K562 (cell line): ENCODE measurements around the gene MED15. TPM values are rescaled to one million over a fixed set of nuclear protein-coding genes. Genes with fewer than 3 reads are reported as not detected.
A peak's percentile ranks its signal among the peaks of the same experiment; 100 is the strongest.

Experiments used
- MYC ChIP-seq, 2 experiments: fragments of 250-450 bp in 1 of 2; sonication (Bioruptor Pico) in 1 of 2; IDR thresholded peaks; 2 replicates each; pipeline versions ENCODE4 v1.5.1 to v1.6.1; 2012 to 2021; ENCODE audit warnings: low read depth in 2 of 2, borderline replicate concordance in 1 of 2, improper control_type of control experiment in 1 of 2, low read length in 1 of 2, mild to moderate bottlenecking in 1 of 2, moderate library complexity in 1 of 2
- NR4A1 ChIP-seq, 2 experiments: fragments of 250-450 bp in 1 of 2; fragments of 450-650 bp in 1 of 2; sonication (Bioruptor Pico) in 1 of 2; IDR thresholded peaks; 2 replicates each; pipeline versions ENCODE4 v1.4.0 to v1.6.1; 2016 to 2020; ENCODE audit warnings: mild to moderate bottlenecking in 2 of 2, missing compliant biosample characterization in 1 of 2, missing genetic modification characterization in 1 of 2, moderate library complexity in 1 of 2
- polyA plus RNA-seq, 8 experiments: library from polyadenylated mRNA; depleted of rRNA in 4 of 8; stranded (reverse) in 5 of 8; unstranded in 3 of 8; fragments of >200 nt; fragmentation: Nextera tagmentation in 2 of 8; fragmentation: Illumina TruSeq in 1 of 8; extraction: Ambion mirVana in 2 of 8; extraction: Trizol in 1 of 8; gene quantifications; 2 replicates each; pipeline versions ENCODE4 v1.2.1 to v1.2.3, GENCODE V29; 2011 to 2014; ENCODE audit warnings: inconsistent platforms in 1 of 8, missing spikeins in 1 of 8
- total RNA-seq, 7 experiments: library from RNA; depleted of rRNA in 6 of 7; stranded (reverse); fragments of >200 nt in 6 of 7; fragmentation: Illumina TruSeq in 2 of 7; extraction: Trizol in 2 of 7; gene quantifications; 2 replicates each; pipeline versions ENCODE4 v1.2.1 to v1.2.3, GENCODE V29; 2011 to 2021; ENCODE audit warnings: low replicate concordance in 1 of 7
- TF ChIP-seq, protein P1 (sequence below): sonication (generic); formaldehyde crosslinking; IDR thresholded peaks from 2 replicates; pipeline ENCODE4 v1.8.0; 2023; ENCODE audit warnings: mild to moderate bottlenecking, missing genetic modification reagents
- TF ChIP-seq, protein P2 (sequence below): fragments of 450-650 bp; IDR thresholded peaks from 2 replicates; pipeline ENCODE4 v1.6.1; 2016; ENCODE audit warnings: mild to moderate bottlenecking, moderate library complexity
- TF ChIP-seq, protein P3 (sequence below): sonication (generic); formaldehyde crosslinking; IDR thresholded peaks from 2 replicates; pipeline ENCODE4 v1.4.0; 2020; ENCODE audit warnings: mild to moderate bottlenecking, missing genetic modification reagents

MED15 gene
- total and polyA plus RNA-seq, 9 of the 15 experiments (the other 6 are each of a cell fraction or from before 2014, with no cell fraction given): 4.0 to 271 (median 60.1) TPM

DNA sequence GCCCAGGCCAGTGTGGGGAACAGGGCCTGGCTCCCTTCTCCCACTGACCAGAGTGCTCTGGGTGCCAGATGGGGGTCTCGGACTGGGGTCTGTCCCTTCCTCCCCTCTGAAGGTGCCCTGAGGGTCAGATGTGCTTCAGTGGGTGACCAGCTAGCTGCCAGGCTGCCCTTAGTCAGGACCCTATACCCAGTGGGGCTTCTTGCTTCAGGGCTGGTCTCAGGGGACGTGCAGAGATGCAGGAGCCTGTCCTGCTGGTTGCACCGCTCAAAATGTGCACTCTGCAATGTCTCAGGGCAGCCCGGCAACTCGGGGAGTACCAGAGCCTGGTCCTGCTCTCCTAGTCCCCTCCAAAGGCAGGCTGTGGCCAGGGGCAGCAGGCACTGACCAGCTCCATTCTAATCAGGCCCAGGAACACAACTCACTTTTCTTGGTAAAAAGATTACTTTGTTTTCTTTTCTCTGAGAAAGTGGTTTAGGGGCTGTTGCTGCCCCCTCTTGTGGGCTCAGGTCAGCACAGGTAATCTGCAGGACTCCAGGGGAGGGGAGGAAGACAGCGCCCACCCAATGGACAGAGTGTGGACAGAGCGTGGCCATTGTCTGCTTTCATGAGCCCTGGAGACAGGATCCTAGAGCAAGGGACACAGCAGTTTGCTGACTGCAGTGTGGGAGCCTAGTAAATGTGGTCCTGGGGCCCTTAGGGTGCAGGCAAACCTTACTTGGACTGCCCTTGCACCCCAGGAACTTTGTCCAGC is 80.9 kb downstream of the MED15 start (continued):
- TF ChIP-seq, protein P1, sequence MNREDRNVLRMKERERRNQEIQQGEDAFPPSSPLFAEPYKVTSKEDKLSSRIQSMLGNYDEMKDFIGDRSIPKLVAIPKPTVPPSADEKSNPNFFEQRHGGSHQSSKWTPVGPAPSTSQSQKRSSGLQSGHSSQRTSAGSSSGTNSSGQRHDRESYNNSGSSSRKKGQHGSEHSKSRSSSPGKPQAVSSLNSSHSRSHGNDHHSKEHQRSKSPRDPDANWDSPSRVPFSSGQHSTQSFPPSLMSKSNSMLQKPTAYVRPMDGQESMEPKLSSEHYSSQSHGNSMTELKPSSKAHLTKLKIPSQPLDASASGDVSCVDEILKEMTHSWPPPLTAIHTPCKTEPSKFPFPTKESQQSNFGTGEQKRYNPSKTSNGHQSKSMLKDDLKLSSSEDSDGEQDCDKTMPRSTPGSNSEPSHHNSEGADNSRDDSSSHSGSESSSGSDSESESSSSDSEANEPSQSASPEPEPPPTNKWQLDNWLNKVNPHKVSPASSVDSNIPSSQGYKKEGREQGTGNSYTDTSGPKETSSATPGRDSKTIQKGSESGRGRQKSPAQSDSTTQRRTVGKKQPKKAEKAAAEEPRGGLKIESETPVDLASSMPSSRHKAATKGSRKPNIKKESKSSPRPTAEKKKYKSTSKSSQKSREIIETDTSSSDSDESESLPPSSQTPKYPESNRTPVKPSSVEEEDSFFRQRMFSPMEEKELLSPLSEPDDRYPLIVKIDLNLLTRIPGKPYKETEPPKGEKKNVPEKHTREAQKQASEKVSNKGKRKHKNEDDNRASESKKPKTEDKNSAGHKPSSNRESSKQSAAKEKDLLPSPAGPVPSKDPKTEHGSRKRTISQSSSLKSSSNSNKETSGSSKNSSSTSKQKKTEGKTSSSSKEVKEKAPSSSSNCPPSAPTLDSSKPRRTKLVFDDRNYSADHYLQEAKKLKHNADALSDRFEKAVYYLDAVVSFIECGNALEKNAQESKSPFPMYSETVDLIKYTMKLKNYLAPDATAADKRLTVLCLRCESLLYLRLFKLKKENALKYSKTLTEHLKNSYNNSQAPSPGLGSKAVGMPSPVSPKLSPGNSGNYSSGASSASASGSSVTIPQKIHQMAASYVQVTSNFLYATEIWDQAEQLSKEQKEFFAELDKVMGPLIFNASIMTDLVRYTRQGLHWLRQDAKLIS (CRISPR knock-in tag): peak; percentile 83; the same call in 1 of the 2 replicates
- TF ChIP-seq, protein P2, sequence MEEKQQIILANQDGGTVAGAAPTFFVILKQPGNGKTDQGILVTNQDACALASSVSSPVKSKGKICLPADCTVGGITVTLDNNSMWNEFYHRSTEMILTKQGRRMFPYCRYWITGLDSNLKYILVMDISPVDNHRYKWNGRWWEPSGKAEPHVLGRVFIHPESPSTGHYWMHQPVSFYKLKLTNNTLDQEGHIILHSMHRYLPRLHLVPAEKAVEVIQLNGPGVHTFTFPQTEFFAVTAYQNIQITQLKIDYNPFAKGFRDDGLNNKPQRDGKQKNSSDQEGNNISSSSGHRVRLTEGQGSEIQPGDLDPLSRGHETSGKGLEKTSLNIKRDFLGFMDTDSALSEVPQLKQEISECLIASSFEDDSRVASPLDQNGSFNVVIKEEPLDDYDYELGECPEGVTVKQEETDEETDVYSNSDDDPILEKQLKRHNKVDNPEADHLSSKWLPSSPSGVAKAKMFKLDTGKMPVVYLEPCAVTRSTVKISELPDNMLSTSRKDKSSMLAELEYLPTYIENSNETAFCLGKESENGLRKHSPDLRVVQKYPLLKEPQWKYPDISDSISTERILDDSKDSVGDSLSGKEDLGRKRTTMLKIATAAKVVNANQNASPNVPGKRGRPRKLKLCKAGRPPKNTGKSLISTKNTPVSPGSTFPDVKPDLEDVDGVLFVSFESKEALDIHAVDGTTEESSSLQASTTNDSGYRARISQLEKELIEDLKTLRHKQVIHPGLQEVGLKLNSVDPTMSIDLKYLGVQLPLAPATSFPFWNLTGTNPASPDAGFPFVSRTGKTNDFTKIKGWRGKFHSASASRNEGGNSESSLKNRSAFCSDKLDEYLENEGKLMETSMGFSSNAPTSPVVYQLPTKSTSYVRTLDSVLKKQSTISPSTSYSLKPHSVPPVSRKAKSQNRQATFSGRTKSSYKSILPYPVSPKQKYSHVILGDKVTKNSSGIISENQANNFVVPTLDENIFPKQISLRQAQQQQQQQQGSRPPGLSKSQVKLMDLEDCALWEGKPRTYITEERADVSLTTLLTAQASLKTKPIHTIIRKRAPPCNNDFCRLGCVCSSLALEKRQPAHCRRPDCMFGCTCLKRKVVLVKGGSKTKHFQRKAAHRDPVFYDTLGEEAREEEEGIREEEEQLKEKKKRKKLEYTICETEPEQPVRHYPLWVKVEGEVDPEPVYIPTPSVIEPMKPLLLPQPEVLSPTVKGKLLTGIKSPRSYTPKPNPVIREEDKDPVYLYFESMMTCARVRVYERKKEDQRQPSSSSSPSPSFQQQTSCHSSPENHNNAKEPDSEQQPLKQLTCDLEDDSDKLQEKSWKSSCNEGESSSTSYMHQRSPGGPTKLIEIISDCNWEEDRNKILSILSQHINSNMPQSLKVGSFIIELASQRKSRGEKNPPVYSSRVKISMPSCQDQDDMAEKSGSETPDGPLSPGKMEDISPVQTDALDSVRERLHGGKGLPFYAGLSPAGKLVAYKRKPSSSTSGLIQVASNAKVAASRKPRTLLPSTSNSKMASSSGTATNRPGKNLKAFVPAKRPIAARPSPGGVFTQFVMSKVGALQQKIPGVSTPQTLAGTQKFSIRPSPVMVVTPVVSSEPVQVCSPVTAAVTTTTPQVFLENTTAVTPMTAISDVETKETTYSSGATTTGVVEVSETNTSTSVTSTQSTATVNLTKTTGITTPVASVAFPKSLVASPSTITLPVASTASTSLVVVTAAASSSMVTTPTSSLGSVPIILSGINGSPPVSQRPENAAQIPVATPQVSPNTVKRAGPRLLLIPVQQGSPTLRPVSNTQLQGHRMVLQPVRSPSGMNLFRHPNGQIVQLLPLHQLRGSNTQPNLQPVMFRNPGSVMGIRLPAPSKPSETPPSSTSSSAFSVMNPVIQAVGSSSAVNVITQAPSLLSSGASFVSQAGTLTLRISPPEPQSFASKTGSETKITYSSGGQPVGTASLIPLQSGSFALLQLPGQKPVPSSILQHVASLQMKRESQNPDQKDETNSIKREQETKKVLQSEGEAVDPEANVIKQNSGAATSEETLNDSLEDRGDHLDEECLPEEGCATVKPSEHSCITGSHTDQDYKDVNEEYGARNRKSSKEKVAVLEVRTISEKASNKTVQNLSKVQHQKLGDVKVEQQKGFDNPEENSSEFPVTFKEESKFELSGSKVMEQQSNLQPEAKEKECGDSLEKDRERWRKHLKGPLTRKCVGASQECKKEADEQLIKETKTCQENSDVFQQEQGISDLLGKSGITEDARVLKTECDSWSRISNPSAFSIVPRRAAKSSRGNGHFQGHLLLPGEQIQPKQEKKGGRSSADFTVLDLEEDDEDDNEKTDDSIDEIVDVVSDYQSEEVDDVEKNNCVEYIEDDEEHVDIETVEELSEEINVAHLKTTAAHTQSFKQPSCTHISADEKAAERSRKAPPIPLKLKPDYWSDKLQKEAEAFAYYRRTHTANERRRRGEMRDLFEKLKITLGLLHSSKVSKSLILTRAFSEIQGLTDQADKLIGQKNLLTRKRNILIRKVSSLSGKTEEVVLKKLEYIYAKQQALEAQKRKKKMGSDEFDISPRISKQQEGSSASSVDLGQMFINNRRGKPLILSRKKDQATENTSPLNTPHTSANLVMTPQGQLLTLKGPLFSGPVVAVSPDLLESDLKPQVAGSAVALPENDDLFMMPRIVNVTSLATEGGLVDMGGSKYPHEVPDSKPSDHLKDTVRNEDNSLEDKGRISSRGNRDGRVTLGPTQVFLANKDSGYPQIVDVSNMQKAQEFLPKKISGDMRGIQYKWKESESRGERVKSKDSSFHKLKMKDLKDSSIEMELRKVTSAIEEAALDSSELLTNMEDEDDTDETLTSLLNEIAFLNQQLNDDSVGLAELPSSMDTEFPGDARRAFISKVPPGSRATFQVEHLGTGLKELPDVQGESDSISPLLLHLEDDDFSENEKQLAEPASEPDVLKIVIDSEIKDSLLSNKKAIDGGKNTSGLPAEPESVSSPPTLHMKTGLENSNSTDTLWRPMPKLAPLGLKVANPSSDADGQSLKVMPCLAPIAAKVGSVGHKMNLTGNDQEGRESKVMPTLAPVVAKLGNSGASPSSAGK: no peak
- no peak for TF ChIP-seq MYC (IDR thresholded peaks at IDR 0.05; ENCODE audit: low read depth, low read length)
- TF ChIP-seq MYC (CRISPR knock-in tag; IDR thresholded peaks at IDR 0.05; ENCODE audit: borderline replicate concordance, low read depth): 0 out of 2 replicates have a peak, but pooled peaks have one; percentile 14
- TF ChIP-seq, protein P3, sequence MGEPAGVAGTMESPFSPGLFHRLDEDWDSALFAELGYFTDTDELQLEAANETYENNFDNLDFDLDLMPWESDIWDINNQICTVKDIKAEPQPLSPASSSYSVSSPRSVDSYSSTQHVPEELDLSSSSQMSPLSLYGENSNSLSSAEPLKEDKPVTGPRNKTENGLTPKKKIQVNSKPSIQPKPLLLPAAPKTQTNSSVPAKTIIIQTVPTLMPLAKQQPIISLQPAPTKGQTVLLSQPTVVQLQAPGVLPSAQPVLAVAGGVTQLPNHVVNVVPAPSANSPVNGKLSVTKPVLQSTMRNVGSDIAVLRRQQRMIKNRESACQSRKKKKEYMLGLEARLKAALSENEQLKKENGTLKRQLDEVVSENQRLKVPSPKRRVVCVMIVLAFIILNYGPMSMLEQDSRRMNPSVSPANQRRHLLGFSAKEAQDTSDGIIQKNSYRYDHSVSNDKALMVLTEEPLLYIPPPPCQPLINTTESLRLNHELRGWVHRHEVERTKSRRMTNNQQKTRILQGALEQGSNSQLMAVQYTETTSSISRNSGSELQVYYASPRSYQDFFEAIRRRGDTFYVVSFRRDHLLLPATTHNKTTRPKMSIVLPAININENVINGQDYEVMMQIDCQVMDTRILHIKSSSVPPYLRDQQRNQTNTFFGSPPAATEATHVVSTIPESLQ: 0 out of 2 replicates have a peak, but pooled peaks have one; percentile 54
- TF ChIP-seq NR4A1 (CRISPR knock-in tag; IDR thresholded peaks at IDR 0.05): peak; percentile 84; the same call in 1 of the 2 replicates
- no peak for TF ChIP-seq NR4A1 (tag; IDR thresholded peaks at IDR 0.05)
